Fibroblast of villous mesenchyme (primary cell): ENCODE measurements around the gene HADH. TPM values are rescaled to one million over a fixed set of nuclear protein-coding genes. Genes with fewer than 3 reads are reported as not detected.

ENCODE experiments used
- DNase-seq: peaks from one replicate; pipeline ENCODE4 v3.0.0-alpha.2; 2010; ENCODE audit warnings: low read depth
- H3K4me3 ChIP-seq: 2 replicates; pipeline ENCODE4 v1.5.1; 2011; ENCODE audit warnings: low read depth, mild to moderate bottlenecking, low read length
- CTCF ChIP-seq: IDR thresholded peaks from 2 replicates; pipeline ENCODE4 v1.5.1; 2012; ENCODE audit warnings: low read depth, mild to moderate bottlenecking, low read length; ENCODE audit not compliant: insufficient read depth
- total RNA-seq: library from RNA; depleted of rRNA; stranded (reverse); fragments of >200 nt; gene quantifications from 2 replicates; pipeline ENCODE4 v1.2.3, GENCODE V29; 2012

HADH gene
- total RNA-seq, 1 donor, result 11.2 TPM

GRCh38 chr4:108013955-108014354, 24.3 kb downstream of the HADH start:
- DNase-seq, result no peak
- no peak for TF ChIP-seq CTCF
- no peak overlapping the region for H3K4me3 ChIP-seq

- DNase-seq, result peak; percentile 82
- no peak overlapping the region for H3K4me3 ChIP-seq
- peak; percentile 90 for TF ChIP-seq CTCF
These were observed 28.6 kb downstream of the HADH start for GRCh38 chr4:108018040-108018883.

DNA sequence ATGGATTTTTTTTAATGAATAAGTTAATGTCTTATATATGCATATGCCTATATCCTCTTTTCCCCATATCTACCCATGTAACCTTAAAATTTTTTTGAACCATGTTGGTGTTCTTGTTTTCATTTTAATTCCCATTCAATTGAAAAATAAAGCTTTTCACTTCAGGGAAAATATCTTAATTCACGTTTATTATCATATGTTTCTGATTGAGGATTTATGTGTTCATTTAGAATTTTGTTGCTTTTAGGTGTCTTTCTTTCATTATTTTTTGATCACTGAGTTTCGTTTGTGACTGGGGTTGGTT, 29.1 kb downstream of the HADH start:
- no peak for TF ChIP-seq CTCF
- no peak overlapping the region for H3K4me3 ChIP-seq

DNA sequence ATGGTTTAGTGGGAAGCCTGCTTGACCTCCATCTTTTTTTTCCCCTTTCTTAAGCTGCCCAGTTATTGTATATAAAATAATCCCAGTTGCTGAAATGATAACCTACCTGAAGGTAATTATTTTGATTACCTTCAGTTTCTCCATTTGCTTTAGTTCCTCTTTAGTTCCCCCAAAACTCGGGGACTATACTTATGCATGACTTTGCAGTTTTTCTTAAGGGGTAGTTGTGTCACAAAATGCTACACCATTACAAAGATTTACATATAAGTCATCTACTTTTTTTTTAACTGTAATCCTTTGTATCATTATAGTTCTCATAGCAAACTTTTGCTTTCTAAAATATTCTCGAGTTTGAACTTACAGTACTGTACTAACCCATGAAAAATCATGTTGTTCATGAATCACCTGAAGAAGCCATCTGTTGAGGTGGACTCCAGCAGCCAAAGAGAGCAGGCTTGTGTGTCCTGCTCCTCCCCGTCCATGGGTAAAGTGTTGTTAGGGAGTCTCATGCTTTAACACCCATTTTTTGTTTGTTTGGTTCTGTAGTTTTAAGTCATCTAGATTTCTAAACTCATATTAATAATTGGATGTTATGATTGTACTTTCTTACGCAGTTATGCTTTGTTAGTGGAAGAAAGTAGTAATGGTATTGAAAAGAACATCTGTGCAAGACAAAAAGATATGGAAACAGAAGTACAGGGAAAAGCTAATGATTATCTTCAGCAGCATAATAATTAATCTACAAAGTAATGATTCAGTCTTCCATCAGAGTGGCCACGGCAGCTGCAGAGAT, 34.6 kb downstream of the HADH start:
- DNase-seq, result no peak
- H3K4me3 ChIP-seq, result no peak overlapping the region
- no peak for TF ChIP-seq CTCF

More for the DNA sequence above, 29.1 kb downstream of the HADH start:
- DNase-seq, result no peak

DNA sequence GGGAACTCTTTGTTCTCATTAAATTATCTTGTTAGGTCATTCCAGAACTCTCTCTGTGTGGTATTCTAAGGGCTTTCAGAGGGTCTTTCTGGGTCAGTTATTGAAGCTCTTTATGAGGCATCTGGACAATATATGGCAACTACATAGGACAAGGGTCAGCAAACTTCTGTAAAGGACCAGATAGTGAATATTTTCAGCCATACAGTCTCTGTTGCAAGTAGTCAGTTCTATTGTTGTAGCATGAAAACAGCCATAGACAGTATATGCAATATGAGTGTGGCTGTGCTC, 35.1 kb downstream of the HADH start:
- no peak for TF ChIP-seq CTCF
- DNase-seq, result no peak
- no peak overlapping the region for H3K4me3 ChIP-seq

GRCh38 chr4:108029016-108029720, 39.5 kb downstream of the HADH start:
- H3K4me3 ChIP-seq, result no peak overlapping the region
- DNase-seq, result no peak
- no peak for TF ChIP-seq CTCF
